Nucleus accumbens (tissue), 56 donors: ENCODE data around the gene TMC3.
"Not testable (repeated sequence)": the region's sequence is repeated elsewhere in the genome, so short reads cannot be mapped to it uniquely, and the experiment has no call there.

Experiments
- DNase-seq, 56 donors: peaks; one replicate each; lab custom pipeline; 2025; lab: John Stamatoyannopoulos, UW

Gene TMC3

GRCh38 chr15:81373775-81374395 is at the start of gene TMC3:
Gene TMC3 (minus strand): TSS chr15:81374213. CDS start chr15:81374077, 136 bp downstream.
- DNase-seq: peak in 21 of 56 donors; percentile 1 to 55 (median 8)

GRCh38 chr15:81421461-81421860 is 47.4 kb upstream of the TMC3 start:
- DNase-seq: no peak

GRCh38 chr15:81419332-81419943 is 45.4 kb upstream of the TMC3 start:
- DNase-seq: no peak

- no peak for DNase-seq
These were observed 44.9 kb upstream of the TMC3 start for GRCh38 chr15:81418891-81419290.

- DNase-seq: no peak
These were observed 44.4 kb upstream of the TMC3 start for GRCh38 chr15:81418444-81418843.

- DNase-seq: not testable (repeated sequence)
These were observed 40.4 kb upstream of the TMC3 start for GRCh38 chr15:81414274-81414968.

DNA sequence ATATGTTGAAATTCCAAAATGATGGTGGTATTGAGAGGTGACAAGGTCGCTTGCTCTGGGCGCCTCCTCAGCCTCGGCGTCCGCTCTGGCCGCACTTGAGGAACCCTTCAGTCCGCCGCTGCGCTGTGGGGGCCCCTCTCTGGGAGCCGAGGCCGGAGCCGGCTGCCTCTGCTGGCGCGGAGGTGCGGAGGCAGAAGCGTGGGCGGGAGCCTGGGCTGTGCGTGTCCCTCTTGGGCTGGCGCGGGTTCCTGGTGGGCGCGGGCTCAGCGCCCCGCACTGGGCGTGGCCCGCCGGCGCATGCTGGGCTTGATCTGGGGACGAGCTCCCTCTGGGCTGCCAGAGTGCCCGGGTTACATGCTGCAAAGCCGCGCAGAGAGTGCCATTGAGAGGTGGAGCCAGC is 39.8 kb upstream of the TMC3 start:
- DNase-seq: no peak

DNA sequence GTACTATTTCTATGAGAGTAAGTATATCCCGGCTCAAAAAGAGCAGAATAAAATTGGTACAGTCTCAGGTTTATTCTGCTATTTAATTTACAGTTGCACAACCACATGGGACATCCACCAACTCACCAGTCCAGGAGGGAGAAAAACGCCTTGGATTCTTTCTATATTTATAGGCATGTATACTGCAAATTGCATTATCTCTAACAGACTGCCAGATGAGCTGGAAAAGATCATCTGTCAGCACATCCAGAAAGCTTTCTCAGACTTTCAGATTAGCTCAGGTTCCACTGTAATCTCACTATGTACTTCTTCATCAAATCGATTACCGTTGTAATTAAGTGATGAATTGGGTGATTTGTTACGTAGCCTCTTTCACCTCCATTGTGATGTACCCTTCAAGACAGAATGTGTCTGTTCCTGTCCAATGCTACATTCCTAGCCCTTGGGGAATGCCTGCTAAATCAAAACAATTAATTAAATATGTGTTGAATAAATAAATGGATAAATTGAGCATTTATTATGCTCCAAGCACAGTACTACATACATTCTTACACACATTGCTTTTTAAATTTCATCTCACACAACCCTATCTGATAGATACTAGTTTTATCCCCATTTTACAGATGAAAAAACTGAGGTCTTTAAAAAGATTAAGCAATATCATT is 38.1 kb upstream of the TMC3 start:
- no peak for DNase-seq

DNA sequence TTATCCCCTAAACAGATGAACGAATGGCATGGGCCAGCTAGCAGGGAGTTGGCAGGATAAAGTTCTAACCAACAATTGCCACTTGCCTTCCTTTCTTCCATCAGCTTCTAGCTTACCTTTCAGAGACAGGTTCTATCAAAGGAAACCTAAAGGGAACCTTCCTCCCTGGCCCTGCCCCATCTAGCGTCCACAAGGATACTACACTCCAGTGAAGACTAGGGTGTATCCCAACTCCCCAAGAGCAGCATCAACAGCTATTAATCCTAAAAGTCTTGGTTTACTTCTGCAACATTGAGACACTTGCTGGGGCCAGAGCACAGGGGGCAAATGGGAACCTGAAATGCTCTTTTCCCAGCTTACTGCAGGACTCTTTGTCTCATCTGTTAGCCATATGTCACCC is 37.0 kb upstream of the TMC3 start:
- DNase-seq: no peak

DNA sequence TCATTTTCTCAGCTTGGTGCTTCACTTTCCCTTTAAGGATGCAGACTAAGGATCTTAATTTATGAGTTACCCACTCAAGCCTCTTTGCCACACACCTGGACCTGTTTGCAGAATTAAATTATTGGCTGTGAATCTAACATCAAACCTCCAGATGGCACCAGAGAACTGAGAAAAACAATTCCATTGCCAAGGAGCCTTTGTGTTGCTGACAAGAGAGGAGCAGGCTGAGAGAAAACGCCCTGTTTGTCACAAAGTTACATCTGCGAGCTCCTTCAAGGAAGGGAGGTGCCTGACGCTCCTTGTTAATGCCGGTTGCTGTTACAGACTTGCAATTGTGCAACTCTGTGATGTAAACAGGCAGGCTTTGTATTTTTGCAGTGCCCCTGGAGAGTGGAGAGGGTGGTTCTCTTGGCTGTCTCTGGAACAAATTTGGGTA is 36.3 kb upstream of the TMC3 start:
- DNase-seq: peak in 30 of 56 donors; percentile 0 to 50 (median 8)

DNA sequence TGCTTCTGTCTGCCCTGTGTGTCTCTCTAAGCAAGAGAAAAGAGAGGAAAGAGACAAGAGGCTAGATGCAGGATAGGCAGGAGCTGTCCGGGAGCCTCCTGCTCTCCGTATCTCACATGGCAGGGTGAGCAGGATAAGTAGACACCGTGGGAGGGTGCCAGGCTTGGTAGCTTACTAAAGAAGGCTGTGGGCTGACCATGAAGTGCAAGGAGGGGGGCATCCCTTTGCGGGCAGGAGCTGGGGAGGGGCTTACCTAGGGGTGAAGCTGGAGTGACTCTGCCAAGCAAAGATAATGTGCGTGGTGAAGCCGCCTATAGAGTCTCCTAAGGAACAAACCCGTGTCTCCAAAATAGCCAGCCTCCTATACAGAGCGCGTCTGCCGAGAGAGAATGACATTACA is 33.7 kb upstream of the TMC3 start:
- no peak for DNase-seq

DNA sequence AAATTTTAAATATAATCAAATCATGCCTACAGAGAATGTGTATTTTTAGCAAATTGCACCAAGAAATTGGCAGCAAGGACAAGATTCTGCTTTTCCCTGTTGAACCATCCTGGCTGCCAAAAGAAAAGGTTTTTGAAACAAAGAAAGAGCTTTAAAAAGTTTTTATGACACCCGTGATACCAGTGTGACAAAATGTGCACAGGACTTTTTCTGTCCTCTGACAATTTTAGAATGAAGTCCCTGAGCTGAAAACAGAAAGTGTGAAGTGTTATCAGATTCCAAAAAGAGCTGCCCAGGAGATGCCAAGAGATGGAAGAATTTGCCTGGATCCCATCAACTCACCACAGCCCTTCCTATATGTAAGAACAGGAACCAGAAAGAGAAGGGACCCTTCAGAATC is 33.2 kb upstream of the TMC3 start:
- DNase-seq: no peak

DNA sequence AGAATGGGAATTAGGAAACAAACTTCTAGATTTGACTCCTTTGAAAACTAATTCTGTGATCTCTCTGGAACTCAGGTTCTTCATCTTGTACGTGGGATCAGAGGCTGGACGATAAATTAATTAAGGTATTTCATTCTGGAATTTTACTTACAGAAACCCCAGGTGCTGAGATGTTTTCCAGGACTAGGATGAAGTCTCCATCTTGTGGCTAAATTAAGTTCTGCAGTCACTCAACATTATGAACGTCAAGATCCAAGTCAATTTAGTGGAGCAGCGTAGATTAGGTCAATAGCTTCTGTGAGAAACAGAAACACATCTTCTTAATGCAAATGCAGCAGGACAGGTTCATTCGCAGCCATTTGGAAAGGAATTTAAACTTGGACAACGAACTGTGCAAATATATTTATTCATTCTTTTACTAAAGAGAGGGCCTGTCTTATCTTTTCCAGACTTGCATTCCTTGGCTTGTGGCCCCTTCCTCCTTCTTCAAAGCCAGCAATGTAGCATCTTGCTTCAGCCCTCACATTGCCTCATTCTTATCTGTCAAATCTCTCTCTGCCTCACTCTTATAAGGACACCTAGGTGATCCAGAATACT is 26.7 kb upstream of the TMC3 start:
- DNase-seq: no peak

- no peak for DNase-seq
These were observed 25.0 kb upstream of the TMC3 start for GRCh38 chr15:81398910-81399551.

DNA sequence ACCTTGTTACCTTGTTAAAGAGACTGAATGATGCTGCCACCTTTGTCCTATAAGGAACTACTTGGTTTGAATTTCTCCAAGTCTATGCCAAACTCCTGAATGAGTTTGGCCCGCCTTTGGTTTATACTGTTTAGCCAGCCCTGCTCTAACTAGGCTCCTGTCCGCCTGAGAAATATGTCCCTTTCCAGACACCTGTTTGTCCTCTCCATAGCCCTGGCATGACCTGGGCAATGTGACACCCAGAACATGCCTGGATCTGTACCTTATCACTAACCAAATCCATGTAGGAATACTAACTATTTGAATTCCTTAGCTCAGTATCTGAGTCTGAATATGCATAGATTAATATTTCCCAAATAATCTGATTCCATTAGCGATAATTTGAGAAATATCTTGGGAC is 24.4 kb upstream of the TMC3 start:
- DNase-seq: no peak

DNA sequence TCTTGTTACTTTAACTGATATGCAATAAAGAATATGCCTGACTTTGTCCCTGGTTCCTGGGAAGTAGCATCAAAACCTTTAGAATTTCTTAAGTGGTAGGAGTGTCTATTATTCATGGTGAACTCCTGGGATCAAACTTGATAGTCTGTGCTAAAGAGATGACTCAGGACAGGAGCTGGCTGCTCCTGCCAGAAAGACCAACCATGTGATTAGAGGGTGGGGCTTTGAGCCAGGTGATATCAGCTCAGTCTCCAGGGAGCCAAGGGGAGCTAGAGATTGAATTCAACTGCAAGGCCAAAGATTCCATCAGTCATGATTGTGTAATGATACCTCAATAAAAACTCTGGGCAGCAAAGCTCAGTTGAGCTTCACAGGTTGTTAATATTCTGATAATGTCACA is 20.6 kb upstream of the TMC3 start:
- DNase-seq: no peak

DNA sequence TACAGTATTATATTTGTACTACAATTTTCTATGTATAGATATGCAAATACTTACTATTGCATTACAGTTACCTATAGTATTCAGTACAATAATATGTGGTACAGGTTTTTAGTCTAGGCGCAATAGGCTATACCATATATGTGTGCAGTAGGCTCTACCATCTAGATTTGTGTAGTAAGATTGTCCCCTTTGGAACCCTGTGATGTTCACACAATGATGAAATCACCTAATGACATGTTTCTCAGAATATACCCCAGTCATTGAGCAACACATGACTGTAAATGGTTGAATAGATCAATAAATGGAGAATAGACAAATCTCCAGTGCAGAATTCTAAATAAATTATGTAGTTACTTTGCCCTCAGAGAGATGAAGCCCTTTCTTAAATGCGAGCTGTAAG is 17.6 kb upstream of the TMC3 start:
- no peak for DNase-seq

GRCh38 chr15:81388436-81388770 is 14.4 kb upstream of the TMC3 start:
- no peak for DNase-seq

DNA sequence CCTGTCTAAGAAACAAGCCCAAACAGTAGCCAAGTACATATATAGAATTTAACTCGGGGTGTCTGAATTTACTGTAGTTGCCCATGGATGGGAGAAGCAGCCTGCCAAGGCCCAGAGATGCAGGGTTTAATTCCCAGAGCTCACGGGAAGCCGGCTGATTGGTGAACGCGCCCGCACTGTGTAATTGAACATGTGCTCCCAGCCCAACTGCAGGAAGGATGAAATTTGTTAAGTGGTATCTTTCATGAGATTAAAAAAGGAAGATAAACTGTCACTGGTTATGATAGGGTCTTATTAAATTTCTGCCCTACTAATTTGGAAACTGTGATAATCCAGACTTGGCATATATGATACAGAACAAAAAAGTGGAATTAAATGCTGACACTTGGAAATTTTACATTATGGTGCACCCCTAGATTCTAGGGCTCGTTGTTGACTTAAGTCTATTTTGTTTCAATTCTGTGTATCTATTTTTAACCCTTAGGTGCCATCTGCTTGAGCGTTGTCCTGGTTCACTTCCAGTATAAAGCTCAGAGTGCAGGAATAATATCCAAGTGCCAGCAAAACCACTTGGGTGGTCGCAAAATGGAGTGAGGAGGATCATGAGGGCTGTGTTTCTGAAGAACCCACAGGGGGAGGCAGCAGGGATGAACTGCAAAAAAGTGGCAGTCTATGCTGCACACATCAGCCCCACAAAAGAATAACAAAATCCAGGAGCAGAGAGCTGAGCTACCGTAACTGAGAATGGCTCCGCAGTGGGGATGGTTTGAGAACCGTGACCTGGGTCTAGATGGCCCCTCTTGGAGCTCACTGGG is 13.8 kb upstream of the TMC3 start:
- no peak for DNase-seq

DNA sequence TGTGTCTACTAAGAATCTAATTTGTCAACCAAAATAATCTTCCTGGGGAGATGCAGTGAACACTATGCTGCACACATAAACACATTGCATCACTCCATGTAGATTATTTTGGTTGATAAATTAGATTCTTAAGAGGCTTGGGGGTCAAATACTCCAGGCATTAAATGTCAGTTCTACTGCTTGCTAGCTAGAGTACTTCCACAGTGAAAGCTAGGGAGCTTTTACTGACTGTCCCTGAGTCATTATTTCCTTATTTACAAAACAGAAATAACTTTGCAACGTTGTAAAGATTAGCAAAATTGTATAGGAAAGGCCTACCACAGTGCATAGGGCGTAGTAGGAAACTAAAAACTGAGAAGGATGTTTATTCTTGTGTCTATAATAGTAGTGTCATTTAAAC is 12.9 kb upstream of the TMC3 start:
- no peak for DNase-seq
